CD4-positive, alpha-beta T cell treated with Interleukin-17A for 4 hours (primary cell): ENCODE measurements around the gene CA10.

Experiments used
- DNase-seq: peaks from one replicate; pipeline ENCODE4 v3.0.0-alpha.2; 2020; ENCODE audit warnings: mixed read lengths

The CA10 gene

GRCh38 chr17:51855806-51856205 is 302.7 kb downstream of the CA10 start:
- DNase-seq = no peak

- DNase-seq = no peak
Measured at GRCh38 chr17:51853857-51854256, 304.7 kb downstream of the CA10 start.

GRCh38 chr17:51852603-51853002 is 305.9 kb downstream of the CA10 start:
- DNase-seq = no peak

DNA sequence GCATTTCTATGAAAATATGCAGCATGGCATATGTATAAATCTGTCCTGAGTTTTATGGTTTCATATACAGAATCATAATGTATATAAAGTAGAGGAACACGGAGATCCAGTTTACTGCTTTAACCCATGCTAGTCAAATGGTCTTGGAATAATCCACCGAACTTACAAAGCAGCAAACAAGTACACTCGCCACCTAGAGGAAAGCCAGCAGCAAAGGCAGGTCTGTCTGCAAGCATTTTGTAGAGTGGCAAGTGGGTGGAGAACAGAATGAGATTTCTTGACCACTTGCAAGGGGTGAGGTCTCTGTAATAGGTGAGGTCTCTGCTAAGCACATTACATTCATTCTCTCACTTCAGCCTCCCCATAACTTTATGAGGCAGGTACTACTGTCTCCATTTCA is 308.3 kb downstream of the CA10 start:
- no peak for DNase-seq

- no peak for DNase-seq
Measured at GRCh38 chr17:51848451-51848850, 310.1 kb downstream of the CA10 start.

DNA sequence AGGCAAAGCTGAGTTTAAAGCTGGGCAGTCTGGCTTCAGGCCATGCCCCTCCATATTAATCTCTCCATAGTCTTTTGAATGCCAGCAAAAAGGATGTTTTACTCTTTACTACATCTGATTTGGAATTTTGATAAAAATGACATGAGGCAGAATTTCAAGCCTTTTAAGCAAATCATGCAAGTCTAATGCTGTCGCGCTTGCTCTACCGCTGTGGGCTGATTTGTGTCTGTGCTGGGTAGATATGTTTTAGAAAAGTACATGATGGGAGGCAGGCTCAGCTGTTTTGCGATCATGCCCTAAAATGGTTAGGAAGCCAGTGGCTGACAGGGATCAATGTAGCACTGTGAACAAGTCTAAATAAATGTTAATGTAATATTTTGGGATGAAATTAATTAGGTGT is 311.9 kb downstream of the CA10 start:
- no peak for DNase-seq

- DNase-seq = no peak
Measured at GRCh38 chr17:51845776-51846175, 312.7 kb downstream of the CA10 start.

DNA sequence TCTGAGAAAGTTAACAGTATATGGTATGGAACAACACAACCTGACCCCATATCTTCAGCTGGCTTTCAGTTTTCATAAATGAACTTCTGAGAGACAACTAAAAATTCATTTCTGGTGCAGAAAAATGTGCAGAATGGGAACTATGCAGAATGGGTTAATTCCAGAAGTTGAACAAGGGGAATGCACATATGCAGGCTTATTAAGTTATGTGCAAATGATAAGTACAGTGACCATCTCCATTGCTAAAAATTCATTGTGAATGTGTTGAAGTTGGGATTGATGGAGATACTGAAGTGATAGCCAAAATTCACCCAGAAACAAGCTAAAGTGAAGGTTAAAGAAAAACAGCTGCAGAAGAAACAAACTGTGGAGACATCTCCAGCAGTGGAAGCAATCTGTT is 315.8 kb downstream of the CA10 start:
- DNase-seq = no peak

GRCh38 chr17:51841669-51842068 is 316.8 kb downstream of the CA10 start:
- no peak for DNase-seq

- no peak for DNase-seq
Measured at GRCh38 chr17:51840688-51841087, 317.8 kb downstream of the CA10 start.

DNA sequence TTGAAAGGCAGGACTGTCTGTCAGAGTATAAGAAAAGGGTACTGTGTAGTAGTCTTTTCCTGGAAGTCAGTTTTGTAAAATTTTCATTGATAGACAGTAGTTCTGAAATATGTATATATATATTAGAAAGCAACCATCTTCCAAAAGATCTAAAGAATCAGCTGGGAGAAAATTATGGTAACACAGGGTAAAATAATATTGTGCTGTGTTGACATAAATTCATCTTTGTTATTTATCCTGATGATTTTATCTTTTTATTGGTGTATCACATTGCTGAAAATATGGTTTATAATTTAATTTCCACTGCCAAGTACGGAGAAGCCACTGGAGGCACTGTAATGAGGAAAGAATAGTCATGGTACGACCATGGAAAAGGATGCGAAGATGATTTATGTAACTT is 324.9 kb downstream of the CA10 start:
- no peak for DNase-seq

DNA sequence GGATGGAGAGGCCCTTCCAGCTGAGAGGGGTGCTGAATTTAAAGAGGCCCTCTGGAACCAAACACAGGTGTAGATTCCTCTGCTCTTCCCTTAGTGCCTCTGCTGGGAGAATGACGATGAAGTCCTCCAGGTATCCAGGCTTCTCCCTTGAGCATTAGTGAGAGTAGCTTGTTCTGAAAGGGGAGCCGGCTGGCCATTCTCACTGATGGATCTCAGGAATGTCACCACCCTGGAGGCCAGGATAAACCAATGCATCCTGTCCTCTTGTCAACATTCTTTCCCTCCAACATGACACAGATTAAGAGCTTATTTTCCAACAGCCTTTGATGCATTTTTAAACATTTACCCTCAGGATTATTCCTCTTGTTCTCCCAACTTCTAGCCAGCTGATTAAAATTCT is 325.5 kb downstream of the CA10 start:
- no peak for DNase-seq

DNA sequence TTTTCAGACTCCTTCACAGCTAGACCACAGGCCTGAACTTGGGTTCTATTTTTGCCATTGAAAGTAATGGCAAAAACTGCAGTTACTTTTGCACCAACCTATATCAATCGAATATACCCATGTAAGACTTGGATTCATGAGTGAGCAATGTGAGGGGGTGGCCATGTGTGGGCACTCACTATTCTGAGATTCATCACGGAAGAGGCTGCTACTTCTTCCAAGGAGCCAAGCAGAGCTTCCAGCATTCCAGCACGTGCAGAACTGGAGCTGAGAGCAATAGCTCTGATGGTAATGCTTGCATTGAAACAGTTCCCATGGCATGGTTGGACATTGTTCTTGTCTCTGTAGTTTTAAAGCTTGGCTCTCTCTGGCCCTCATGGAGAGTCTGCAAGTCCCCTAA is 327.6 kb downstream of the CA10 start:
- DNase-seq = no peak

DNA sequence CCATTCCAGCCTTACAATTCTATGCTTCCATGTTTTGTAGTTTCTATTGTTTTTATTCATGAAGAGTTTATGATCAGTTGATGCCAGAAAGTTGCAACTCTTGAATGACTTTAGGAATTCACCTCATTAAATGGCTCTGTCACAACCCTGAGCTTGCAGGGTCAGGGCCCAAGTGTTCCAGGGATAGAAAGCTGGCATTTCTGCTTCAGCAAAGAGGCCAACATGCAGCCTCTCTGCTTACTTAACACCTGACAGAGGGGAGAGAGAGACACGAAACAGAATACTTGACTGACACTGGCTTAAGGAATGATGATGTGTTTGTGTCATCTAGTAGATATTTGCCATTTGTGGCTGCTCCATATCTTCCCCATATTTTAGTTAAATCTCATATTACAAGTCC is 328.1 kb downstream of the CA10 start:
- no peak for DNase-seq

- no peak for DNase-seq
Measured at GRCh38 chr17:51828901-51829300, 329.6 kb downstream of the CA10 start.

- DNase-seq = no peak
Measured at GRCh38 chr17:51827140-51827539, 331.4 kb downstream of the CA10 start.

GRCh38 chr17:51820766-51821165 is 337.7 kb downstream of the CA10 start:
- no peak for DNase-seq

DNA sequence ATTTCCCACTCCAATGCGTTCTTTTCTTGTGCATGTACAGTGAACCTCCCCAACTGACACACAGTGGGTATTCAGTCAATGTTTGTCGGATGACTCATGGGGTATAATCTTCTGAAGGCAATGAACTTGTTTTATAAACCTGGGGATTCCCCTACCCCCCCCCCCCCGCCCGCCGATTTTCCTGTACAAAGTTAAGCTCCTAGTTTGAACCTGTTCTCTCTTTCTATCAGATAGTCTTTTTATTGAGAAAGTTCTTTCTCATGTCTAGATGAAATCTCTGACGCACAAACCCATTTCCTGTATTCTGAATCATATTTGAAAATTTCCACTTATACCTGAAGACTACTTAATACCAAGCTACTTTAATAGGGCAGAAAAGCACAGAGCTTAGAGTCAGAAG is 338.3 kb downstream of the CA10 start:
- peak; percentile 6 for DNase-seq

DNA sequence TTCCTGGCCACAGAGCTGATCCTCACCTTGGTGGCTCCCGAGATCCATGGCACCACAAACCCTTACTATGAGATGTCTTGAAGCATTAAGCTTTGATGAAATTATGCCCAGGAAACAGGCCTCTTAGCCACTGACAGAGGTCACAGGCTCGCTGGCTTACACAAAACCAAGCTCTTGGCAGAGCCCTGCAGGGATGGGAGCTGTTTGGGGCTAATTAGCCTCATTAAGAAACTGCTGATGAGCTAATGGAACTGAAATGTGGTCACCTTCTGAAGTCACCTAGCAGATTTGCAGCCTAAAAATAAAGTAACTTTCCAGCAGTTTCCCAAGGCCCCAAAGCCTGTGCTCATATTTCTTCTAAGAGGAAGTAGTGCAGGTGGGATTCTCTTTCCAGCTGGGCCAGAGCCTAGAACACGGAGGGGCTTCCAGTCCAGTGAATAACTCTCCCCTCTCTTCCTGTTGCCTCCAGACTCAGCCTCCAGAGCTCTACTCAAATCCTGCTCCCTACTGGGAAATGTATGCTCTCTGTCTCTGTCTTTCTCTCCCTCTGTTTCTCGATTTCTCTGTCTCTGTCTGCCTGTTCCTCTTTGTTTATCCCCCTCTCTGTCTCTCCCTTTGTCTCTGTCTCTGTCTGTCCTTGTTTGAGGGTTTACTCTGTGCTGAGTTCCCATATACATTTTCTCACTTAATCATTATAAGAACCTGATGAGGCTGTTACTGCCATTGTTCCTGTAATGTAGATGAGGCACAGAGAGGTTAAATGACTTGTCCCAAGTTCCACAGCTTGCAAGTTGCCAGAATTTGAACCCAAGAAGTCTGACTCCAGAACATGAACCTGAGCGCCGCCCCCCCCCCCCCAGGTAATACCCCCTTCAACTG is 338.9 kb downstream of the CA10 start:
- DNase-seq = no peak

DNA sequence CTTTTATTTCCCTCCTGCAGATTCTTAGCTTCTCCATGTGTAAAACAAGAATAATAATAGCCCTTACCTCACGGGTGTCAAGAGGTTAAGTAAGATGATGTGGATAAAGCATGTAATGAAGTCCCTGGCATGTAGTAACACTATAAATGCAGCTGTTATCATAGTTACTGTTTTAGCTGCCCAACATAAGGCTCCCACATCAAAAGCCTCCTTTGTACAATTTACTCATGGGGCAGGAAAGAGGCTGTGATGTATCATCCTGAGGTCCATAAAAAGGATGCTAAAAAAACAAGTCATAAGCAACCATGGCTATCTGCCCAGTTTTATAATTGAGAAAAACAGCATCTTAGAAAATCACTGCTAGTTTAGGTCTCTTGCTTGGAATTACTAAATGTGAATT is 339.7 kb downstream of the CA10 start:
- DNase-seq = no peak

DNA sequence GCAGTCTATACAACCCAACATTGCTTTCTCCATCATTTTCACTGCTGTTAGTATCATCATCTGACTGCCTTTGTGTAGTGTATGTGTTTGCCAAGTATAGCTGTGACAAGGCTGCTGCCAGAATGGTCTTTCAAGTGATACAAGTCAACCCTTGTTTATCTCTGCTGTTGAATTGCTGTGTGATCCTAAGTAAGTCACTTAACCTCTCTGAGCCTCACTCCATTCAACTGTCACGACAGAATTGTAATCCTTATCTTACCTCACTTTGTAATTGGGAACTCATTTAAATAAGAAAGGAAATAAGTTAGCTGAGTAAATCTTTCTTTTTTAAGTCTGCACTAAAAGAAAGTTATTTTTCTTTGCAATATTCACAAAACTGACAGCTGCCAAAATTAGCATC is 340.6 kb downstream of the CA10 start:
- DNase-seq = no peak

GRCh38 chr17:51817117-51817516 is 341.4 kb downstream of the CA10 start:
- DNase-seq = no peak

DNA sequence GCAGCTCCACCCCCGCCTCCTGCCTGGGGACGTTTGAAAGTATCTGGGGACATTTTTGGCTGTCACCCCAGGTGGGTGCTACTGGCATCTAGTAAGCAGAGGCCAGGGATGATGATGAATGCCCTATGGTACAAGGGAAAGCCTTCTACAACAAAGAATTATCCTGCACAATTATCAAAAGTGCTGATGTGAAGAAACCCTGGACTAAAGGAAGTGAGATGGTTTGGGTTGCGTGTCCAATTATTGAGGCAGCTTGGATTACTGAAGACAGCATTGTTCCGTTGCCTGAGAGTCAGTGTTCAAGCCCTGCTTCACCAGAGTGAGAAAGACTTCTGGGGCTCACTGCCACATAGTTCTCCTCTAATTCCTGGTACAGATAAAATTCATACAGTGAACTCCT is 343.4 kb downstream of the CA10 start:
- no peak for DNase-seq

DNA sequence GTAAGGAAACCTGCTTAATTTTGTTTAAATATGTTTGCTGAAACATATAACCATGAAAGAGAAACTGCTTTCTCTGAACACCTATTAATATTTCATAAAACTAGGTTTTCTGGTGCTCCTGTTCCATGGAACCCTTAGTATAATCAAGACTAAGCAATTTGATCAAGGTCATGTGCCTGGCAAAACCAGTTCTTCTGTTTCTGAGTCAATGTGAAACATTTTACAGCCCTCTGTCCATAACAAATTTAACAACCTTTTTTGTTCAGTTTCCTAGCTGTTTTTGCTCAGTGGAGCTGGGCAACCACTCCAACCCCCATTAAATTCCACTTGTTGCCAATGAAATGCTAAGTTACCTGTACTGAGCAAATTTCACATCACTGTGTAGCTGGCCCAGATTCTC is 344.0 kb downstream of the CA10 start:
- DNase-seq = no peak

- no peak for DNase-seq
Measured at GRCh38 chr17:51813784-51814174, 344.7 kb downstream of the CA10 start.
